DMS 273 treated with DMSO at 0.1 percent for 48 hours (cell line): ENCODE data around the gene UCHL5.

Experiments
- DNase-seq: peaks from one replicate; lab custom pipeline; 2025; lab: John Stamatoyannopoulos, UW

The UCHL5 gene

DNA sequence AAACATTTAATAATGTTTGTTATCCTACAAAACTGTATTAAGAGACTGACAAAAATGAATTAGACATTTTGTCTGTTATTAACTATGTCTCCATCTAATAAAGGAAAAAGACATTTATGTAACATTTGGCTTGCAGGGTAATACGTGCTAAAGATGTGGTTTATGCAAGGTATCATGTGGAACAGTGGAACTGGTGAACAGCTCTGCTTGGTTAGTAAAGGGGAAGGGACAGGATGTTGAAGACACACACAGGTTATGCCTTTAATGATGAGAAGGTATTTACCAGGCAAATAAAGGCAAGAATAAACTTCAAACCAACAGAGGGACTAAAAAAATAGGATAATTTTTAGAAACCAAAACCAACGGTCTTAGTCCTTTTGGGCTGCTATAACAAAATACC, 93.1 kb downstream of the UCHL5 start:
- no peak for DNase-seq

DNA sequence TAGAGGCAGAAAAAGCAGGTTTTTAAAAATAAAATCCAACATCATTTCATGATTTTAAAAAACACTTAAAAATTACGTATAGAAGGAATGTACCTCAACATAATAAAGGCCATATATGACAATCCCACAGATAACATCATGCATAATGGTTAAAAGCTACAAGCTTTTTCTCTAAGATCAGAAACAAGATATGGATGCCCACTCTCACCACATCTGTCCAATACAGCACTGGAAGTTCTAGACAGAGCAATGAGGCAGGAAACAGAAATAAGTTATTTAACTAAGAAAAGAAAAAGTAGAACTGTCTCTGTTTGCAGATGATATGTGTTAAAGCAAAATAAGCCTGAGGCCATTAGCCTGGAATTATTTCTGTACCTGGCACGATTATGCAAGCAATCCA, 96.3 kb downstream of the UCHL5 start:
- DNase-seq = no peak
